Peyer's patch (tissue), 4 donors: ENCODE results near the gene RBBP8NL.

Experiments used
- CTCF ChIP-seq, 6 experiments: fragments of 450-650 bp in 4 of 6; fragments of 200-600 bp in 2 of 6; sonication (generic) in 1 of 6; IDR thresholded peaks; one replicate each; pipeline ENCODE4 v1.5.1; 2017 to 2019; ENCODE audit warnings: antibody characterized with exemption in 6 of 6, mild to moderate bottlenecking in 3 of 6, moderate library complexity in 1 of 6
- POLR2A ChIP-seq, 2 donors: fragments of 450-650 bp; IDR thresholded peaks; one replicate each; pipeline ENCODE4 v1.5.1; 2017; ENCODE audit warnings: antibody characterized with exemption in 2 of 2, mild to moderate bottlenecking in 2 of 2, moderate library complexity in 2 of 2

GRCh38 chr20:62400541-62400940 is 26.8 kb downstream of the RBBP8NL start:
- TF ChIP-seq CTCF (IDR thresholded peaks at IDR 0.05) (no peak), POLR2A (IDR thresholded peaks at IDR 0.05) (no peak)
